ENCODE measurements around the gene THEMIS. TPM values are rescaled to one million over a fixed set of nuclear protein-coding genes. Genes with fewer than 3 reads are reported as not detected.
"Not testable (repeated sequence)": the region's sequence is repeated elsewhere in the genome, so short reads cannot be mapped to it uniquely, and the experiment has no call there.

THEMIS gene
- total RNA-seq, 1 donor from 2014 or later = not detected

GRCh38 chr6:127886603-127887002 is 14.3 kb downstream of the THEMIS start:
- Histone ChIP-seq H2AFZ (replicated peaks) (no peak overlapping the region), H3K79me2 (ENCODE audit: low read depth) (no peaks in the 10 kb centered on the region), H3K4me2 (no peak overlapping the region), H4K20me1 (ENCODE audit: low read depth) (no peaks in the 10 kb centered on the region), H3K36me3 (no peaks in the 10 kb centered on the region), H3K27ac (no peak overlapping the region), H3K9ac (no peak overlapping the region), H3K9me3 (ENCODE audit: low read depth) (no peaks in the 10 kb centered on the region), H3F3A (ENCODE audit: low read depth) (no peaks in the 10 kb centered on the region), H3K4me3 (no peak overlapping the region), H3K27me3 (no peaks in the 10 kb centered on the region), H3K4me1 (no peaks in the 10 kb centered on the region)
- Mint-ChIP-seq H3K36me3 (no peaks in the 10 kb centered on the region), H3K9me3 (no peaks in the 10 kb centered on the region), H3K4me1 (no peaks in the 10 kb centered on the region), H3K4me3 (no peak overlapping the region), H3K27ac (no peak overlapping the region), H3K27me3 (ENCODE audit: insufficient read depth, low read depth) (peaks cover 2% of the 10 kb centered on the region)
- TF ChIP-seq CTCF (IDR thresholded peaks at IDR 0.05) (no peak), EZH2phosphoT487 (IDR thresholded peaks at IDR 0.05) (no peak), EZH2 (IDR thresholded peaks at IDR 0.05) (no peak)
- no peak for DNase-seq (ENCODE audit: low spot score)

DNA sequence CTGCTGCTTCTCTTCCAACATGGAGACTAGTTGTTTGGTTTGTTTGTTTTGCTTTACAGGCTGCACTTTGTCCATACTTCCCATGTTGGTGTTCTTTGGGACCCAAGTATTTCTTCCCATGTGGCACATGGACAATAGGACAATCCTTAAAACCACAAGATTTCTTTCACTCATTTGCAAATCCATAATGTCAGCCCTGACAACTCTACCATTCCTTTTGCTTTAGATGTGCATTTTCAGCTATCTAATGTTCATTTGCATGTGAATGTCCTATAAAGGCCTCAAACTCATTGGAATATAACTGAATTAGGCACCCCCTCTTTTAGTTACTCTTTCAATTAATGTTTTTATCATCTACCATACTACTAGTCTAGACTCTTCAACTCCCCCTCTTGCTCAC is 16.7 kb downstream of the THEMIS start:
- Mint-ChIP-seq H3K9me3 (no peaks in the 10 kb centered on the region), H3K27me3 (ENCODE audit: insufficient read depth, low read depth) (peaks cover 2% of the 10 kb centered on the region), H3K4me3 (no peak overlapping the region), H3K36me3 (no peaks in the 10 kb centered on the region), H3K4me1 (peaks cover 2% of the 10 kb centered on the region), H3K27ac (no peak overlapping the region)
- TF ChIP-seq CTCF (IDR thresholded peaks at IDR 0.05) = no peak
- no peak for TF ChIP-seq EZH2 (IDR thresholded peaks at IDR 0.05)
- no peak for TF ChIP-seq EZH2phosphoT487 (IDR thresholded peaks at IDR 0.05)
- H3K9ac ChIP-seq = no peak overlapping the region
- no peak overlapping the region for H2AFZ ChIP-seq (replicated peaks)
- peaks cover 3% of the 10 kb centered on the region for H3K4me1 ChIP-seq
- no peaks in the 10 kb centered on the region for H4K20me1 ChIP-seq (ENCODE audit: low read depth)
- no peaks in the 10 kb centered on the region for H3K36me3 ChIP-seq
- no peaks in the 10 kb centered on the region for H3K27me3 ChIP-seq
- no peaks in the 10 kb centered on the region for H3F3A ChIP-seq (ENCODE audit: low read depth)
- no peak overlapping the region for H3K4me2 ChIP-seq
- no peak overlapping the region for H3K4me3 ChIP-seq
- DNase-seq (ENCODE audit: low spot score) = no peak
- no peak overlapping the region for H3K27ac ChIP-seq
- H3K9me3 ChIP-seq (ENCODE audit: low read depth) = no peaks in the 10 kb centered on the region
- no peaks in the 10 kb centered on the region for H3K79me2 ChIP-seq (ENCODE audit: low read depth)

DNA sequence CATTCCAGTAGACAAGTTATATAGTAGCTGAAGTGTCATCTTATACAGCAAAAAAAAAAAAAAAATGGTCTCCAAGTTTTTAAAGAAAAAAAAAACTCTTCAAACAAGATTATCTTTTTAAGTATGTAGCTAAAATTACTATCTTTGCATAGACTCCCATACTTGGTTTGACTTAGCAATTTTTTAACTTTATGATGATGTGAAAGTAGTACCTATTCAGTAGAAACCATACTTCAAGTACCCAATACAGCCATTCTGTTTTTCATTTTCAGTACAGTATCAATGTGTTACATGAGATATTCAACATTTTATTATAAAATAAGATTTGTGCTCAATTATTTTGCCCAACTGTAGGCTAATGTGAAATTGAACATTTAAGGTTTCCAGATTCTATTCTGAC is 18.9 kb downstream of the THEMIS start:
- not testable (repeated sequence) for H3F3A ChIP-seq (ENCODE audit: low read depth); H3K27ac ChIP-seq; H3K4me1 Mint-ChIP-seq; H3K36me3 Mint-ChIP-seq; H3K27ac Mint-ChIP-seq; H3K4me3 ChIP-seq; H3K4me1 ChIP-seq; H3K4me3 Mint-ChIP-seq; H3K9me3 ChIP-seq (ENCODE audit: low read depth); H2AFZ ChIP-seq (replicated peaks); H3K4me2 ChIP-seq; H3K27me3 ChIP-seq; H3K9me3 Mint-ChIP-seq; H3K27me3 Mint-ChIP-seq (ENCODE audit: insufficient read depth, low read depth); DNase-seq (ENCODE audit: low spot score); H3K79me2 ChIP-seq (ENCODE audit: low read depth); H3K36me3 ChIP-seq; H3K9ac ChIP-seq; H4K20me1 ChIP-seq (ENCODE audit: low read depth)

DNA sequence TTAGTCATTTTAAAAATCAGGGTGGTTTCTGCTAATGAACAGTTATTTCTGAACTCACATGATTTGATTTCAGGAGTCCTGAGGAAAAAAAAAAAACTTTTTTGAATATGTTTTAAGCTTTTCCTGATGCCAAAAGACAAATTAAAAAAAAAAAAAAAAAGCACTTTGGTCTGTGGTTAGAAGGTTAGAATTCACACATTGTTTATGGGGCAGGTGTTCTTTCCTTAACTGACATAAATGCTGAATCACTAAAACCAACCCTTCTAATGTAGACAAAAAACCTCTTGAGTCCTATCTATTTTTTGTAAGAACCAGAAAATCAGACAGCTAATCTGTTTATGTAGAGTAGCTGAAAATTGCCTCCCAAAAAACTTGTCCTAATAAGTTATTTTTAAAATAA is 20.4 kb downstream of the THEMIS start:
- no peak overlapping the region for H3K9ac ChIP-seq

More for the DNA sequence above, 20.4 kb downstream of the THEMIS start:
- Mint-ChIP-seq H3K9me3 (no peaks in the 10 kb centered on the region), H3K4me1 (peaks cover 2% of the 10 kb centered on the region), H3K27ac (no peak overlapping the region), H3K36me3 (no peaks in the 10 kb centered on the region), H3K4me3 (no peak overlapping the region), H3K27me3 (ENCODE audit: insufficient read depth, low read depth) (no peaks in the 10 kb centered on the region)
- Histone ChIP-seq H3K27me3 (no peaks in the 10 kb centered on the region), H3F3A (ENCODE audit: low read depth) (no peaks in the 10 kb centered on the region), H3K4me3 (no peak overlapping the region), H3K27ac (no peak overlapping the region), H3K4me2 (no peak overlapping the region), H3K9me3 (ENCODE audit: low read depth) (no peaks in the 10 kb centered on the region), H2AFZ (replicated peaks) (no peak overlapping the region), H3K4me1 (peaks cover 3% of the 10 kb centered on the region), H3K79me2 (ENCODE audit: low read depth) (no peaks in the 10 kb centered on the region), H4K20me1 (ENCODE audit: low read depth) (no peaks in the 10 kb centered on the region), H3K36me3 (no peaks in the 10 kb centered on the region)
- no peak for TF ChIP-seq EZH2 (IDR thresholded peaks at IDR 0.05)
- no peak for TF ChIP-seq CTCF (IDR thresholded peaks at IDR 0.05)
- DNase-seq (ENCODE audit: low spot score) = no peak
